Endodermal cell (in vitro differentiated cells): ENCODE results near the gene ACKR2. TPM values are rescaled to one million over a fixed set of nuclear protein-coding genes. Genes with fewer than 3 reads are reported as not detected.

Experiments used
- DNase-seq: peaks from one replicate; pipeline ENCODE4 v3.0.0-alpha.2; 2017
- H3K27ac ChIP-seq: 2 replicates; pipeline ENCODE4 v1.5.1; 2013; ENCODE audit warnings: mild to moderate bottlenecking, low read depth, low read length, moderate library complexity
- H3K27me3 ChIP-seq: 2 replicates; pipeline ENCODE4 v1.6.1; 2013; ENCODE audit warnings: mild to moderate bottlenecking, low read length, moderate library complexity; ENCODE audit not compliant: insufficient read depth, control insufficient read depth, poor library complexity, severe bottlenecking
- H3K36me3 ChIP-seq: 2 replicates; pipeline ENCODE4 v1.7.0; 2013; ENCODE audit warnings: mild to moderate bottlenecking, low read length, moderate library complexity; ENCODE audit not compliant: control insufficient read depth, insufficient read depth
- H3K4me1 ChIP-seq: one replicate; pipeline ENCODE4 v1.7.0; 2013; ENCODE audit warnings: low read length; ENCODE audit not compliant: control insufficient read depth, insufficient read depth
- H3K4me3 ChIP-seq: 2 replicates; pipeline ENCODE4 v1.5.1; 2013; ENCODE audit warnings: mild to moderate bottlenecking, low read length, moderate library complexity
- H3K9ac ChIP-seq: 2 replicates; pipeline ENCODE4 v1.6.1; 2013; ENCODE audit warnings: mild to moderate bottlenecking, low read length, moderate library complexity; ENCODE audit not compliant: poor library complexity, severe bottlenecking; ENCODE audit errors: extremely low read depth
- H3K9me3 ChIP-seq: 2 replicates; pipeline ENCODE4 v1.6.1; 2013; ENCODE audit warnings: mild to moderate bottlenecking, low read length, moderate library complexity; ENCODE audit not compliant: control insufficient read depth
- H3K27ac Mint-ChIP-seq: 2 replicates; pipeline ENCODE4 v1.8.0; 2020; ENCODE audit warnings: mixed read lengths
- H3K27me3 Mint-ChIP-seq: 2 replicates; pipeline ENCODE4 v1.8.0; 2021; ENCODE audit warnings: mild to moderate bottlenecking, mixed read lengths; ENCODE audit not compliant: insufficient read depth
- H3K36me3 Mint-ChIP-seq: 2 replicates; pipeline ENCODE4 v1.8.0; 2020; ENCODE audit warnings: low read depth, mixed read lengths
- H3K4me1 Mint-ChIP-seq: 2 replicates; pipeline ENCODE4 v1.8.0; 2020; ENCODE audit warnings: mixed read lengths
- H3K4me3 Mint-ChIP-seq: 2 replicates; pipeline ENCODE4 v1.8.0; 2020; ENCODE audit warnings: mild to moderate bottlenecking, moderate library complexity, mixed read lengths
- H3K9me3 Mint-ChIP-seq: 2 replicates; pipeline ENCODE4 v1.8.0; 2020; ENCODE audit warnings: mild to moderate bottlenecking, mixed read lengths
- CTCF ChIP-seq: fragments of 200-600 bp; sonication (generic); conservative IDR thresholded peaks from 2 replicates; pipeline ENCODE4 v1.5.0; 2021; ENCODE audit warnings: antibody characterized with exemption, mild to moderate bottlenecking
- WGBS, 2 experiments: methylation state at CpG; one replicate each; pipeline versions ENCODE4 v1.1.5 to v1.1.7; 2013; ENCODE audit warnings: missing lambda C conversion rate in 2 of 2, mixed read lengths in 1 of 2; ENCODE audit not compliant: insufficient coverage in 1 of 2, insufficient read length in 1 of 2; 5-methylcytosine and 5-hydroxymethylcytosine counted together
- total RNA-seq, 2 donors: library from RNA; stranded (reverse); fragmentation: NEBNext Ultra II Directional in 1 of 2; extraction: Animal tissue kit (Norgen Biotek cat#: 25700) in 1 of 2; gene quantifications; 2 replicates in 1 of 2; 3 replicates in 1 of 2; pipeline ENCODE4 v1.2.1, GENCODE V29; 2021

The ACKR2 gene
- total RNA-seq, 2 donors from 2014 or later: 1.1 TPM

- no peak overlapping the region for H3K27ac ChIP-seq
- no peak overlapping the region for H3K9ac ChIP-seq
- WGBS, 2 experiments: 87 to 95% methylated on average over 5 of the region's 5 CpGs
- Mint-ChIP-seq H3K4me3 (no peak overlapping the region), H3K36me3 (no peaks in the 10 kb centered on the region), H3K27ac (no peak overlapping the region), H3K9me3 (no peaks in the 10 kb centered on the region), H3K4me1 (no peaks in the 10 kb centered on the region), H3K27me3 (no peaks in the 10 kb centered on the region)
- no peak for DNase-seq
- peak; percentile 51 for TF ChIP-seq CTCF
- H3K27me3 ChIP-seq: no peaks in the 10 kb centered on the region
- no peak overlapping the region for H3K4me3 ChIP-seq
- no peaks in the 10 kb centered on the region for H3K4me1 ChIP-seq
- H3K36me3 ChIP-seq: no peaks in the 10 kb centered on the region
- H3K9me3 ChIP-seq: no peaks in the 10 kb centered on the region
Measured at GRCh38 chr3:42836150-42837123, 27.2 kb downstream of the ACKR2 start.

GRCh38 chr3:42838571-42838970 is 29.3 kb downstream of the ACKR2 start:
- no peak overlapping the region for H3K27ac Mint-ChIP-seq
- Histone ChIP-seq H3K4me3 (no peak overlapping the region), H3K36me3 (no peaks in the 10 kb centered on the region), H3K4me1 (no peaks in the 10 kb centered on the region), H3K27me3 (no peaks in the 10 kb centered on the region), H3K9ac (no peak overlapping the region), H3K9me3 (no peaks in the 10 kb centered on the region), H3K27ac (no peak overlapping the region)
- WGBS, 2 experiments: 83 to 87% methylated on average over 2 to 4 of the region's 4 CpGs
- no peaks in the 10 kb centered on the region for H3K27me3 Mint-ChIP-seq
- DNase-seq: no peak
- H3K9me3 Mint-ChIP-seq: no peaks in the 10 kb centered on the region
- H3K4me3 Mint-ChIP-seq: no peak overlapping the region
- no peaks in the 10 kb centered on the region for H3K36me3 Mint-ChIP-seq
- peaks cover under 1% of the 10 kb centered on the region for H3K4me1 Mint-ChIP-seq
- no peak for TF ChIP-seq CTCF

- no peaks in the 10 kb centered on the region for H3K36me3 Mint-ChIP-seq
- Histone ChIP-seq H3K9ac (no peak overlapping the region), H3K27me3 (no peaks in the 10 kb centered on the region), H3K27ac (no peak overlapping the region), H3K4me3 (no peak overlapping the region), H3K36me3 (no peaks in the 10 kb centered on the region), H3K4me1 (peaks cover 4% of the 10 kb centered on the region), H3K9me3 (no peaks in the 10 kb centered on the region)
- no peaks in the 10 kb centered on the region for H3K9me3 Mint-ChIP-seq
- no peak overlapping the region for H3K4me3 Mint-ChIP-seq
- 76 to 87% methylated on average over 2 to 7 of the region's 7 CpGs for WGBS, 2 experiments
- no peaks in the 10 kb centered on the region for H3K27me3 Mint-ChIP-seq
- DNase-seq: peak; percentile 72
- H3K4me1 Mint-ChIP-seq: peaks cover 11% of the 10 kb centered on the region
- H3K27ac Mint-ChIP-seq: no peak overlapping the region
- peak; percentile 76 for TF ChIP-seq CTCF
Measured at GRCh38 chr3:42839616-42840015, 30.4 kb downstream of the ACKR2 start.
